HG03039 (cell line): Measurements from ENCODE around the gene ZFAND6.

ENCODE experiments used
- ATAC-seq: cut with Tn5 transposase; IDR thresholded peaks from one replicate; pipeline ENCODE4 v1.9.1; 2021; ENCODE audit warnings: mild to moderate bottlenecking, moderate library complexity; ENCODE audit not compliant: unreplicated experiment

ZFAND6 gene

DNA sequence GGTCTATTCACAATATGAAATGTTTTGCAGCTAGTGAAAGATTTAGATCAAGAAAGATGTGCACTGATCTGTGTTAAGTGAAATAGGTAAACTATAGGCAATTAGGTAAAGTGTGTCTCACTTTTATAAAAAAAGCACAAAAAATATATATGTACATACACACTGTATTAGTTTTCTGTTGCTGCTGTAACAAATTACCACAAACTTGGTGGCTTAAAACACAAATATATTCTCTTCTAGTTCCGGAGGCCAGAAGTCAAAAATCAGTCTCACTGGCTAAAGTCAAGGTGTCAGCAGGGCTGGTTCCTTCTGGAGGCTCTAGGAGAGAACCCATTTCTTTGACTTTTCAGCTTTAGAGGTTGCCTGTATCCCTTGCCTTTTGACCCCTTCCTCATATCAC lies 104.4 kb downstream of the ZFAND6 start:
- ATAC-seq: no peak

DNA sequence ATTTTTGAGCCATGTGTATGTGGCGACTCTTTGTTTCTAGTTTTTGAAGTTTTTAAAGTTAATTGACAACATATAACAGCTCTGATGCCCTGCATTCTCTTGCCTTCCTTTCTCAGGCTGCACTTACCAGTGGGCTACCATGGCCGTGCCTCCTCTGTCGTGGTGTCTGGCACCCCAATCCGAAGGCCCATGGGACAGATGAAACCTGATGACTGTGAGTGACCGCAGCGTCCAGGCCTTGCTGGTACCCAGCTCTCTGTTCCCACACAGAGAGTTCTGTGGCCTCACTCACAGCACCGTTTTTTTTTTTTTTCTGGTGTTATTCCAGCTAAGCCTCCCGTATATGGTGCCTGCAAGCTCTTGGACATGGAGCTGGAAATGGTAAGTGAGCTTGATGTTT lies 108.5 kb downstream of the ZFAND6 start:
- no peak for ATAC-seq

DNA sequence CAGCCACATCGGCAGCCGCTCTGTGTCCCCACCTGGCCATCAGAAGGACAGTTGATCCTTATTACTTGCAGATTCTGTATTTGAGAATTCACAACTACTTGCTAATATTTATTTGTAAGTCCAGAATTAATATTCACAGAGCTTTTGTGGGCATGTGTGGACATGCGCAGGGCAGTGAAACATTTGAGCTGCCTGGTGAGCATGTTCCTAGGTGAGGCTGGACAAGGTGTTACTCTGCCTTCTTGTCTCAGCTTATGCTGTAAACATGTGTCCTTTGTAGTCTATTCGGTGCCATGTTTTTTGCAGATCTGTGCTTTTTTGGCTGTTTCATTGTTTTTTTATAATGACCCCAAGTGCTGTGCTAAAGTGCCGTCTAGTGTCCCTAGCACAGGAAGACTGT lies 108.9 kb downstream of the ZFAND6 start:
- no peak for ATAC-seq

DNA sequence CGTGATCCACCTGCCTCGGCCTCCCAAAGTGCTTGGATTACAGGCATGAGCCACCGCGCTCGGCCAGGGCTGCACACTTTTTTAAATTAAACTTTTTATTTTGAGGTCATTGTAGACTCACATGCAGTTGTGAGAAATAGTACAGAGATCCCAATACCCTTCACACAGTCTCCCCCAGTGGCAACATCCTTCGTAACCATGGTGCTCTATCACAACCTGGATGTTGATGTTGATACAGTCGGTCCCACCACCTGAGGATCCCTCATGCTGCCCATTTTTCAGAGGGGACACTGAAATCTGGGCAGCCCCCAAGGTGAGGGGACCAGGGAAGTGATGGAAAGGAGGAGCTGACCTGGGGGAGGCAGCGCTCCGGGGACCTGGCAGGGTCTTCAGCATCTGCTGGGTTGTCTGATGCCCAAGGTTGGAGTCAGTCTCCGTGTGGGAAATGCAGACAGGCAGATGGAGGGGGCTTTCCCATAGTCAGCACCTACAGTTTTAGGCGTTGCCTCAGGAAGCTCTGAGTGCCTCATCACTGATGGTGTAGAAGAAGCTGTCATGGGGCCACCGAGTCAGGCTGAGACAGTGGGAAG lies 110.4 kb downstream of the ZFAND6 start:
- no peak for ATAC-seq

DNA sequence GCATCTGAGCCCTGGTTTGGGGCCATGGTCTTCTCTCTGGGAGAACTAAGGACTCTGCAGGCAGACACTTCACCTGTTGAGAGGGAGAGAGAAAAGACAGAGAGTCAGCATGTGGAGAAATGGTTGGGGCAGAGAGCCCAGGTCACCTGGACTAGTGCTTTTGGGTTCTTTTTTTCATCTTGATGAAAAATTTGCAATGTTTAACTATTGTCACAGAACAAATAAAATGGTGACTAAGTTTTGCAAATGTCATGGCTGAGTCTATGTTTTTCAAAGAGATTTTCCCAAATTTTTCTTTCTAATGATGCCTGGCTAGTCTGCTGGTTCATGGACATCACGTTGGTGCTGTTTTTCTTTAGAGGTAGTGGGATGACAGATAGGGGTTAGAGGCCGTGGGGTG lies 111.1 kb downstream of the ZFAND6 start:
- ATAC-seq: no peak

DNA sequence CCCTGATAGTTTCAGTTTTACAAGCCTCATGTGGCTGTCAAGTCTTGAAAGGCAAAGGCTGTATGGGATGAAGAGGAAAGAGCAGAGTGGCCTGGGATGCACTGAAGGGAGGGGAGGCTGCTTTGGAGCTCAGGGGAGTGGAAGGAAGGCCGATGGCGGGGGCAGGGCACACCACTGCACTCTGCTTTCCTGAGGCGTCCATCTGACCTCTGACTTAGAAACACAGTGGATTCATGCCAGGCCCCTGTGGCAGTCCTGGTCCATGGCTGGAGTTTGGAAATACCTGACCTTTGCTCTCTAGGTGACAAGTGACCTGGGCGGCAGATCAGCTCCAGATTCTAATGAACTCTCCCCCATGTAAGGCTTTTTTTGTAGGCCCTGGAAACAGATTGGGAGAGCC lies 112.3 kb downstream of the ZFAND6 start:
- ATAC-seq: no peak

DNA sequence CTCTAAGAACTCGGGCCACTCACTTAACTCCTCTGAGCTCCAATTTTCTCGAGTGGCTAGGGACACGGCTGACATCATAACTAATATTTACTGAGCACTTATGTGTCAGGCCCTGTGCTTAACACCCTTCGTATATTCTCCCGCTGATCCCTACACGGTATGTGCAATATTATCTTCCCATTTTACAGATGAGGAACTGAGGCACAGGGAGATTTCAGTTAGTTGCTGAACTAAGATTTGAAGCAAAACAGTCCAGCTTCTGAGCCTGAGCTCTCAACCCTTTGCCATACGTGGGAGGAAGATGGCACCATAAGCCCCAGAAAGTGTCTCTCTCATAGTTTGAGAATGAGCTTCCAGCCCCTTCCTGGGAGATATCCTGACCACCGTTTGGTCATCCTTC lies 112.9 kb downstream of the ZFAND6 start:
- no peak for ATAC-seq

DNA sequence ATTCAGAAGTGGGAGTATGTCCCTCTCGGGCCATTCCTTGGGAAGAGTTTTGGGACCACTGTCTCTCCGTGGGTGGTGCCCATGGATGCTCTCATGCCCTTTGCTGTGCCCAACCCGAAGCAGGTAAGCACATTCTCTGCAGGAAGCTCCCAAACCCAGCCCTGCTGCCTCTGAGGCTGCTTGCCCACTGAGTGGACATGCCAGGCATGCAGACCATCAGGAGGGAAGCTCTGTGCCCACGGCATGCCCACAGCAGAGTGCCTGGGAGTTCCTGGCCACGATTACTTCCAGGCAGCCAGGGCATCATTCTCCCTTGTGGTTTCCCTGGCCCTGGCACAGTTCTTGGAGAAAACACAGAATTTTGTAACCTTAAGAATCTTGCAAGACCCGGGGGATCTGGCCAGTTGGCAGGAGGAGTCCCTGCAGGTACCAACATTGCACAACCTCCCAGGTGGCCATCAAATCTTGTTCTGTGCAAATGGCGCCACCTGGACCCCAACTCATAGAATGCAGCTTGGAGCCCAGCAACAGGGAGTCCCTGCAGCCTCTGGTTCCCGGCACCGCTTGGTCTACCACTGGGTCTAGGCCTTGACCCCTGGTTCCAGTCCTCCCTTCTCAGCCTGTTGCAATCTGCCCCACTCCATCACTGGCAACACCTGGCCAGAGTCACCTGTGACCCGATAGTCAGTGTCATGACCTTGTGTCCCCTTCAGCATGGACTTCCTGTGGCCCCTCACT lies 113.7 kb downstream of the ZFAND6 start:
- ATAC-seq: no peak

DNA sequence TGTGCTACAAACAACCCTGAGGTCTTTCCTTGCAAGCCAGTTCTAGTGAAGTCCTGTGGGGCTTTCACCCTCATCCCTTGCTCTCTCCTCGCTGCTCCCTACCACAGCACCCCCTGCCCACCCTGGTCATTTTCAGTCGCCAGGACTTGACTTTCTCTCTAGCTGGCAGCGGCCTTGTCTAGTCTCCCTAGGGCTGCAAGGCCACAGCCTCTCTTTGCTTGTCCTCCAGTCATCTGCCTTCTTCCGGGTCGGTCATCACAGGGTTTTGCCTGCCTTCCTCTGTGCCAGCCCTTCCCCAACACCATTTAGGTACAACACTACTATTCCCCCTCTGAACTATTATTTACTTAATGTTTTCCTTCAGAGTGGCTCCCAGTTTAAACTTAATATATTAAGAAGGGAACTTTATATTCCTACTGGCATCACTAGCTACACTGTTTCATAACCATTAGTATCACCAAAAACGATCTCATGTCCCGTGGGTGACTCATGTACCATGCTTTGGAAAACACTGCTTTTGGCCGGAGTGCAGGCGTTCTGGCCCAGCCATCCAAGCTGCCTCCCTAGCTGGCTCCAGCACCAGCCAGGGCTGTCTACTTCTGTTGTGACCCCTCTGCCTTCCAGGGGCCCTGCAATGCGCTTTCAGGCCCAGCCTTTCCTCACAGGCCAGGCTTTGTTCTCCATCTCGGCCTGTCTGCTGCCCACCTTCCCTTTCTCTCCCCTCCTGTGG lies 114.7 kb downstream of the ZFAND6 start:
- ATAC-seq: no peak

DNA sequence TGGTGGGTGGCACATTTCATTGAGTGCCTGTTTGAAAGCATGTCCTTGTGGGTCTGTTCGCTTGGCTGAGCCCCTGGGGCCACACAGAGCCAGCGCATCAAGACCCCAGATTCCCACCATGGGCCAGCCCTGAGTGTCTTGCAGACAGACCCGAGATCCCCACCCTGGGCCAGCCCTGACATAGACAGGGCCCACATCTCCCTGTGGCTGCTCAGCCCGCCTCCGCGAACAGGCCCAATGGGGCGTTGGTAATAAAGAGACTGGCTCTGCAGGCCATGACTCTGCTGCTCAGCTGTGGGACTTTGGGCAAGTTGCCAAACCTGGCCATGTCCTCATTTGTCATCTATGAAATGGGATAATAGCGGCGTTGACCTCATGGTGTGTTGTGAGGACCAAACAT lies 116.0 kb downstream of the ZFAND6 start:
- ATAC-seq: no peak

DNA sequence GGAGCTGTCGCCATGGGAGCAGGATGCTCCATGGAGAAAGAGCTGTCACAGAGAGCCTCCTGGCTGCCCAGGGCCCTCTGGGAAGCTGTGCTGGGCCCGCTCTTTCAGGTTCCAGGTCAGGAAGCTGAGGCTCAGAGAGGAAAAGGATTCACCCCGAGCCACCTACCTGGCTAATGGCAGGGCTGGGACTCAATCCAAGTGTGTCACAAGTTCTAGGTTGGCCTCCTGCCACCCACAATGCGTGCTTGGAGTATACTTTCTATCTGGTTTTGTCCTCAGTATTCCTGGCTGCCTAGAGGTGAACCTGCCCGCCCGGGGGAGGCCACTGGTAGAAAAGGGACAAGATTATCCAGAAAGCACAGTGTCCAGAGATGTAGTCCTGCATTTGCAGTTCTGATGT lies 117.0 kb downstream of the ZFAND6 start:
- no peak for ATAC-seq

DNA sequence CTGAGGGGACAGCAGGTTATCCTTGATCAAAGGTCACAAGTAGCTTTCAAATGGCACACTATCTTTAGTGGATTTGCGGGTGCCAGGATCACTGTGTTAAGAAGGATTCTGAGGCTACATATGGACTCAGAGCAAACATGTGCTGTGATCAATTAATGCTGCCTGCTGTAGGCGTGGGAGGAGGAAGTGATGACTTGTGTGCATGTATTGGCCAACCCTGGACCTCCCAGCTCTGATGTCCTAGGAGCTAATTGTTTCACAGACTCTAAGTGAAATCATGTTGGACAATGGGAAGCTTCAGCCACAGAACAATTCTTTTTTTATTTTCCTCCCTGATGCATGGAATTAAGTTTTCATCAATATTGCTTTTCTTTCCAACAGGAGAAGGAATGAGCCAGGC lies 117.7 kb downstream of the ZFAND6 start:
- ATAC-seq: no peak

DNA sequence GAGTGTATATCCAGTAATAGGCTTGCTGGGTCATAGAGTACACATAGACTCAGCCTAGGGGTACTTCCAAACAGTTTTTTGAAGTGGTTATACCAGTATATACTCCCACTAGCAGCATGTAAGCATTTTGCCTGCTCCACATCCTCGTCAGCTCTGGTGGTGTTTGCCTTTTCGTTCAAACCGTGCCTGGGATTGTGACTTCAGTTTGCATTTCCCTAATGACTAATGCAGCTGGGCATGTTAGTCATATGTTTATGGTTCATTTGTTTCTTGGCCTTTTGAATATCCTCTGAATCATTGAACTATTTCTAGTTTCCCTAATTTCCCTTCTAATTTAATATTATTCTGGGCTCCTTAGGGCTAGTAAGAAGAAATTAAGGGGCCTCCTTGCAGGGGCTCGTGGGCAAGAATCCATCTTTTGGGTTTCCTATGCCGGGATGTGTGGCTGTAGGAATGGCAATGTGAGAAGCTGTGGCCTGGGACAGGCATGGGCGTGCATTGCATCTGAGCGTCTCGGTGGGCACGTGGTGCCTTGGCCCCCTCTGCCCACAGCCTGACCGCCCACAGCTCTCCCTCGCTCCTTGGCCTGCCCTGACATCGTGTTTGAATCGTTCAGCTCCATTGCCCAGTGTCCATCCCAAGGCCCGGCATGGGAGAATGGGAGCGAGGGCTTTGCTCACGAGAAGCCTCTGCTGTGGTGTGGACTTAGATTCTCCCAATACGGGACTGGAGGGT lies 119.7 kb downstream of the ZFAND6 start:
- no peak for ATAC-seq

DNA sequence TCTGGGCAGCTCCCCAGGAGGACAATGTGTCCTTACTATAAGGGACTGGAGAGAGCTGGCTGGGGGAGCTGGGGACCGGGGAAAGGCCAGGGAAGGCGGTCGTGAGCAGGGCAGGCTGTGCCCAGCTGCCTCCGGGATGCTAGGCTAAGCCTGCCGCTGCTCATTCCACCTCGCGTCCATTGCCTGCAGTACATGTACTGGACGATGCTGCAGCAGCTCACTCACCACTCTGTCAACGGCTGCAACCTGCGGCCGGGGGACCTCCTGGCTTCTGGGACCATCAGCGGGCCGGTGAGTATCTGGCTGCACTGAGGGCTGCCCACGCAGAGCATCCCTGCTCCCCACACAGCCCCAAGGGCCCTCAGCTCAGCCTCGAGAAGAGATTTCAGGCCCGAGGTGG lies 120.5 kb downstream of the ZFAND6 start:
- no peak for ATAC-seq

DNA sequence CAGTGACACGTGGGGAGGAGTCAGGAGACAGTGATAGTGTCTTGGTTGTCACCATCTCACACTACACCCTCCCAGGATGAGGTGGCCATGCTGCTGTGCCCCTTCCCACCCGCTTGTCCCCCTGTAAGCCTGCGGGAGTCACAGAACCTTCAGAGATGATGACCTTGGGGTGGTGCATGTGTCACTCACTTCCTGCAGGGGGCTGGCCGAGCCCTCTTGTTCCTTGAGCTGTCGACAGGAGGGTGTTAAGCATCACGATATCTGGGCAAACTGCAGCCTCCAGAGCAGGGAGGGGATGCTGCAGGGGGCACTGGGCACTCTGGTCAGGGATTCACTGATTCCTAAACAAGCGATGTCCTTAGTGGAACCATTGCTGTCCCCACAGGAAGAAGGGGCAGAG lies 121.0 kb downstream of the ZFAND6 start:
- no peak for ATAC-seq

DNA sequence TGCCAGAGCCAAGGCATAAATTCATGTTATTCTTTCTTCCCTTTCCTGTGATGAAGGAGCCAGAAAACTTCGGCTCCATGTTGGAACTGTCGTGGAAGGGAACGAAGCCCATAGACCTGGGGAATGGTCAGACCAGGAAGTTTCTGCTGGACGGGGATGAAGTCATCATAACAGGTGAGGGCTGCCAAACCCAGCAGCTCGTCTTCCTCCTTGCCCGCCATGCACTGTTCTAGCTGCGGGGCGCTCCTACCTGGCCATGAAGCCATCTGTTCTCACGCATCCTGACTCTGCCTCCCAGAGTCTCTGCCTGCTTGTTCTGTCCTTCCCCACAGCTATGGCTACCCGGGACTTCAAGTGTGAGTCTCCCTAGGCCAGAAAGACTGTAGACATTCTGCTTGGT lies 121.5 kb downstream of the ZFAND6 start:
- no peak for ATAC-seq

DNA sequence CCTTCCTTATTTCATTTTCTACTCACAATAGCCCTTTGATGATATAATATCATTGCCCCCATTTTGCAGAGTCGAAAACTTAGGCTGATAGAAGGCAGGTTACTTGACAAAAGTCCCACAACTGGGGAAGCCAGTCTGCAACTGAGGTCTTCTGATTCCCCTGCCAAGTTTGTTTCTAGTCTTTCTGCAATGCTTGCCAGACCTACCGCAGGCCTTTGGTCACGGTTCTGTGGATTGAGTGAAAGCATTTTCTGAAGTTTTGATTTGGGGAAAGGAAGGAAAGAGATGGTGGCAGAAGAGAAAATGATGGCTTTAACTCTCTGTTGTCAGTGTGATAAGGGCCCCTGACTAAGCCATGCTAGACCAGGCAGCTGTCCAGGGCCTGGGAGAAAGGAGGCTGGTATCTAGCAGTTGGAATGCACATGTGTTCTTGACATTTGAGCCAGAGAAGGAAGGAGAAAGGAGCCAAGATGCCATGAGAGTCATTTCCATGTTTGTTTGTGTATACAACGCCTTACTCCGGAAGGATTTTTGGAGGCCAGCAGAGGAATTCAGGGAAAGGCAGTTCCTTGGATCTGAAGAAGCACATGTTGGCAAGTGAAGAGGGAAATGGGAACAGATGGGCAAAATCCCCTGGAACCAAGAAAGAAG lies 123.3 kb downstream of the ZFAND6 start:
- no peak for ATAC-seq

DNA sequence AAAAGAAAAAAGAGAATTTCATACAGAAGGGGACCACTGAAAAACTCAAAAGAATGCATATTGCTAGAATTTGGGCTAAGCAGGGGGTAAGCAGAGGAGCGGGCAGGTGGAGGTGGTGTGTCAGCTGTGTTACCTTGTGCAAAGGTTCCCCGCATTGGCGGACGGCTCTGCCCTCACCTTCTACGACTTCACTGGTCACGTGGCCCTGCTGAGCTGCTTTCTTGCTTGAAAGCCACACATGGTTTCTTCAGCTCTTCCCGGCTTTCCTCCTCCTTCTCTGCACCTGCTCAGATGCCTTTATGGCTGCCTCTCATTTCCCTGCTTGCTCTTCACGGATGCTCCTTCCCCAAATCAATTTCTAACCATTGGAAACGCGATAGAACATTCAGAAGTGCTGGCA lies 123.8 kb downstream of the ZFAND6 start:
- no peak for ATAC-seq

DNA sequence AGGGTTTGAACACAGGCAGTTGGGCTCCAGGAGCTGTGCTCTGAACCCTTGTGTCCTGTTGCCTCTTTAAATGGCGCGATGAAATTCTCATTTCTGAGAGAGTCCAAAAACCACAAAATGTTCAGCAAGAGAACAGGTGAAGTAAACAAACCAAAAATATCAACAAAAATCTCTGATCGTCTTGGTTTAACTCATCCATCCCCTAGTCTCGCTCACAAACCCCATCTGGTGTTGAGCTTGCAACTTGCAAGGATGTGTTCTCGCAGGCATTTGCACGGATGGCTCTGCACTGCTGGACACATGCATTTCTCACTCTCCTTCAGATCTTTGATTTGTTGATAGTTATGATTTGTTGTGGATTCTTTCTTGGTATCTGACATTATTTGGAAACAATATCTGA lies 124.4 kb downstream of the ZFAND6 start:
- no peak for ATAC-seq

DNA sequence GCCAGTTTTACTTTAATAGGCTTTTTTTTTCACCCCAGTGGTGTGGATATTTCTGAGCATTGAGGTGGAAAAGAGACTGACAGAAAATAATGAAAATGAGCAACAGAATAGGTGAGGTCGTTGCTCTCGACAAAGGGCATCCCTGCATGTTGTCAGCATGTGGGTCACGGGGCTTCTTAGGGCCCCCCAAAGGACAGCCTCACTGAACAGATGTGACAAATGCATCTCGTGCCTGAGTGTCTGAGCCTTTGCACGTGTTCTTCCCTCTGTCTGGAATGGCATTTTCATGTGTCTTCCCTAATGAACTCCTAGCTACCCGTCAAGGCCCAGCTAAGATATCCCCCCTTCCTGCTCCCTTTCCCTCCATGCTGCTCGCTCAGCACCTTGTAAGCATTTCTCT lies 125.1 kb downstream of the ZFAND6 start:
- no peak for ATAC-seq

DNA sequence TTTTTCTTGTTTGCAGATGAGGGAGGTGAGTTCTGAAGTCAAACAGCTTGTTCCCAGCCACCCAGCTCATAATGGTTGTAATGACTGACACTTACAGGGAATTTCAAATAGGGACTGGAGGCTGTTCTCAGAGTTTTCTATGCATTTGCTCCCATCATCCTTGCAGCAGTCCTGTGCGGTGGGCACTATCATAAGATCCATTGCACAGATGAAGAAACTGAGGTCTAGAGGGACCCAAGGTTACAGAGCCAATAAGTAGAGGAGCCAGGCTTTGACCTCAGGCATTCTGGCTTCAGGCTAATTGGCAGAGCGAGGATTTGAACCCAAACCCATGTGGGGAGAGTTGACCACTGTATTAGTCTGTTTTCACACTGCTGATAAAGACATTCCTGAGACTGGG lies 125.7 kb downstream of the ZFAND6 start:
- ATAC-seq: no peak
